Lower lobe of right lung (tissue), 2 donors: ENCODE results near the gene NTSR2. TPM values are rescaled to one million over a fixed set of nuclear protein-coding genes. Genes with fewer than 3 reads are reported as not detected.

Experiments
- ATAC-seq, 2 donors: fragments of 200-7000 bp; cut with Tn5 transposase; one replicate each; pipeline ENCODE4 v1.9.1; 2020 to 2022; ENCODE audit warnings: mild to moderate bottlenecking in 2 of 2, moderate library complexity in 2 of 2
- DNase-seq: peaks from one replicate; pipeline ENCODE4 v3.0.0-alpha.2; 2020
- H3K27ac ChIP-seq: fragments of 200-600 bp; one replicate; pipeline ENCODE4 v1.8.0; 2022
- H3K27me3 ChIP-seq: fragments of 200-600 bp; one replicate; pipeline ENCODE4 v1.8.0; 2022; ENCODE audit warnings: low read depth
- H3K36me3 ChIP-seq: fragments of 200-600 bp; one replicate; pipeline ENCODE4 v1.8.0; 2022; ENCODE audit warnings: mild to moderate bottlenecking
- H3K4me1 ChIP-seq: fragments of 200-600 bp; one replicate; pipeline ENCODE4 v1.8.0; 2022
- H3K4me3 ChIP-seq: fragments of 200-600 bp; one replicate; pipeline ENCODE4 v1.8.0; 2022; ENCODE audit warnings: mild to moderate bottlenecking
- H3K9me3 ChIP-seq: fragments of 200-600 bp; one replicate; pipeline ENCODE4 v1.8.0; 2022
- intact Hi-C: fragments of 100-400 bp; cut with DNase I; formaldehyde crosslinking; loops from one replicate; pipeline ENCODE4 v1.11.0; 2022
- total RNA-seq: library from RNA; stranded (reverse); fragmentation: NEBNext Ultra II Directional; extraction: Animal tissue kit (Norgen Biotek cat#: 25700); gene quantifications from one replicate; pipeline ENCODE4 v1.2.1, GENCODE V29; 2021
- TF ChIP-seq, protein P1 (sequence below): fragments of 200-600 bp; IDR thresholded peaks from one replicate; pipeline ENCODE4 v1.8.0; 2022; ENCODE audit warnings: antibody characterized with exemption, mild to moderate bottlenecking
- donor health status: DM: no; HTN: yes; CAD: no; lungs with severe emphysema.

Gene NTSR2
- total RNA-seq, 1 donor from 2014 or later: not detected

DNA sequence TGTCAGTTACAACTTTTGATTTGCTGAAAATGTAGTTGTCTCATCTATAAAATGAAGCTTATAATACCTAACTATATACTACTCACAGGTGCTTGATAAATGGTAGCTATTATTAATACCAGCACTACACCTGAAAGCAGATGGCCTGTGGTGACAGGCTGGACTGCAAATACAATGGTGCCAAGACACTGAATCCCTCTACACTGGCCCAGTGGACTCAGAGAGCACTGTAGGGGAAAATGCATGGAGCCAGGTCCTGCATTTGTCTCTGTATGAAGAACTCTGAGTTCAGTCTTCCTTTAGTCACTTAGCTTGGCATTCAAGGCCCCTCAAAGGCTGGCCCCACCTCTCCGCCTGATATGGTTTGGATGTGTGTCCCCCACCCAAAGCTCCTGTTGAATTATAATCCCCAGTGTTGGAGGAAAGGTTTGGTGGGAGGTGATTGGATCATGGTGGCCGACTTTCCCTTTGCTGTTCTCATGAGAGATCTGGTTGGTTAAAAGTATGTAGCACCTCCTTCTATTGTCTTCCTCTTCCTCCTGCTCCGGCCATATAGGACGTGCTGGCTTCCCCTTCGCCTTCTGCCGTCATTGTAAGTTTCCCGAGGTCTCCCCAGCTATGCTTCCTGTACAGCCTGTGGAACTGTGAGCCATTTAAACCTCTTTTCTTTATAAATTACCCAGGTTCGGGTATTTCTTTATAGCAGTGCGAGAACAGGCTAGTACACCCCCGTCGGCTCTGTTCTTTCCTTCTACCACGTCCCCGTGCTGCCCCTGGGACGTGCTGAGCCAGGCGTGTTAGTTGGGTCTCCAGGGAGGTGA lies 11.1 kb upstream of the NTSR2 start:
- peaks cover 39% of the 10 kb centered on the region for H3K27me3 ChIP-seq
- H3K9me3 ChIP-seq: no peaks in the 10 kb centered on the region
- ATAC-seq (no peak), DNase-seq (no peak)
- TF ChIP-seq, protein P1, sequence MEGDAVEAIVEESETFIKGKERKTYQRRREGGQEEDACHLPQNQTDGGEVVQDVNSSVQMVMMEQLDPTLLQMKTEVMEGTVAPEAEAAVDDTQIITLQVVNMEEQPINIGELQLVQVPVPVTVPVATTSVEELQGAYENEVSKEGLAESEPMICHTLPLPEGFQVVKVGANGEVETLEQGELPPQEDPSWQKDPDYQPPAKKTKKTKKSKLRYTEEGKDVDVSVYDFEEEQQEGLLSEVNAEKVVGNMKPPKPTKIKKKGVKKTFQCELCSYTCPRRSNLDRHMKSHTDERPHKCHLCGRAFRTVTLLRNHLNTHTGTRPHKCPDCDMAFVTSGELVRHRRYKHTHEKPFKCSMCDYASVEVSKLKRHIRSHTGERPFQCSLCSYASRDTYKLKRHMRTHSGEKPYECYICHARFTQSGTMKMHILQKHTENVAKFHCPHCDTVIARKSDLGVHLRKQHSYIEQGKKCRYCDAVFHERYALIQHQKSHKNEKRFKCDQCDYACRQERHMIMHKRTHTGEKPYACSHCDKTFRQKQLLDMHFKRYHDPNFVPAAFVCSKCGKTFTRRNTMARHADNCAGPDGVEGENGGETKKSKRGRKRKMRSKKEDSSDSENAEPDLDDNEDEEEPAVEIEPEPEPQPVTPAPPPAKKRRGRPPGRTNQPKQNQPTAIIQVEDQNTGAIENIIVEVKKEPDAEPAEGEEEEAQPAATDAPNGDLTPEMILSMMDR: no peak
- no peak overlapping the region for H3K27ac ChIP-seq
- intact Hi-C loops: no loop called here
- no peaks in the 10 kb centered on the region for H3K4me1 ChIP-seq
- H3K36me3 ChIP-seq: no peaks in the 10 kb centered on the region
- no peak overlapping the region for H3K4me3 ChIP-seq

GRCh38 chr2:11680182-11680900 lies 10.3 kb upstream of the NTSR2 start:
- ATAC-seq (no peak), DNase-seq (no peak)
- Histone ChIP-seq H3K9me3 (no peaks in the 10 kb centered on the region), H3K4me1 (no peaks in the 10 kb centered on the region), H3K36me3 (no peaks in the 10 kb centered on the region), H3K27me3 (peaks cover 45% of the 10 kb centered on the region), H3K27ac (no peak overlapping the region), H3K4me3 (no peak overlapping the region)
- TF ChIP-seq, protein P1: no peak
- intact Hi-C loops: no loop called here

DNA sequence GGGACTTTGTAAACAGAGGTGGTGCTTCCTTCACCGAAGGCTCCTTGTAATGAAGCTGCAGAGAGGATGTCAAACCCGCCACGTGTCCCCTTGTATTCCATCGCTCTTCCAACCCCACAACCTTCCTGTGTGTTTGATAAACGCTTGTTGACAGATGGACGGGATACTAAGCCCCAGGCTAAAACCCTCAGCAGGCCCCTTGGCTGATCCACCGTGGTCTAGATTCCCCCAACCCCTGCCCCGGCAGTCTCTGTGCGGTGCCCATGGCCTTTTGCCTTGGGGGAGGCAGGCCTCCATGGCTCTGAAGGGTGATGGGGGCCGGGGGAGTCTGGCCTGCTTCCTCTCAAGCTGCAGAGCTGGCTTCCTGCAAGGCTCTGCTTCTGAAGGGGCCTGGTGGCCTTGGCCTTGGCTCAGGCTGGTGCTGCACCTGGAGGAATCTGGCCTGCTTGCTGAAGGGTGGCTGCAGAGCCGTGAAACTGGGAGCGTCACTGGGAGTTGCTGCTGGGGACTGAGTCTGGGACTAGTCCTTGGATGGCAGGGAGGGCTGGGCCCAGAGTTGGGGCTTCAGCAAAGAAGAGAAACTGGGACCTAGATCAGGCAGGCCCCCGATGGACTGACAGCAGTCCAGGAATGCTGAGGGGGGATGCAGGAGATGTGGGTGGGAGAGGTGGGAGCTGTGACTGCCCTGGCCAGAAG lies 9.6 kb upstream of the NTSR2 start:
- H3K27ac ChIP-seq: no peak overlapping the region
- H3K4me3 ChIP-seq: no peak overlapping the region
- DNase-seq: no peak
- peaks cover 45% of the 10 kb centered on the region for H3K27me3 ChIP-seq
- no peaks in the 10 kb centered on the region for H3K9me3 ChIP-seq
- TF ChIP-seq, protein P1: no peak
- H3K36me3 ChIP-seq: no peaks in the 10 kb centered on the region
- no peak for ATAC-seq
- intact Hi-C loops: no loop called here
- H3K4me1 ChIP-seq: no peaks in the 10 kb centered on the region

- intact Hi-C loops: no loop called here
- ATAC-seq (no peak), DNase-seq (no peak)
- H3K4me1 ChIP-seq: no peaks in the 10 kb centered on the region
- no peaks in the 10 kb centered on the region for H3K36me3 ChIP-seq
- H3K4me3 ChIP-seq: no peak overlapping the region
- no peaks in the 10 kb centered on the region for H3K9me3 ChIP-seq
- no peak overlapping the region for H3K27ac ChIP-seq
- H3K27me3 ChIP-seq: peaks cover 48% of the 10 kb centered on the region
- TF ChIP-seq, protein P1: no peak
Observed at GRCh38 chr2:11679016-11679415, 9.0 kb upstream of the NTSR2 start.

- ATAC-seq (no peak), DNase-seq (no peak)
- intact Hi-C loops: no loop called here
Observed at GRCh38 chr2:11678306-11678960, 8.4 kb upstream of the NTSR2 start.

More at GRCh38 chr2:11678306-11678960, 8.4 kb upstream of the NTSR2 start:
- Histone ChIP-seq H3K27ac (no peak overlapping the region), H3K36me3 (no peaks in the 10 kb centered on the region), H3K9me3 (no peaks in the 10 kb centered on the region), H3K27me3 (peaks cover 44% of the 10 kb centered on the region), H3K4me1 (no peaks in the 10 kb centered on the region), H3K4me3 (no peak overlapping the region)
- TF ChIP-seq, protein P1: no peak
